HUES48 (cell line): ENCODE measurements around the gene GMPR2.
A peak's percentile ranks its signal among the peaks of the same experiment; 100 is the strongest.
"Not testable (repeated sequence)": the region's sequence is repeated elsewhere in the genome, so short reads cannot be mapped to it uniquely, and the experiment has no call there.

Source experiments
- H3K27ac ChIP-seq: one replicate; pipeline ENCODE4 v1.7.0; 2013; ENCODE audit warnings: low read depth, low read length, inconsistent platforms
- H3K27me3 ChIP-seq: 2 replicates; pipeline ENCODE4 v1.6.1; 2013; ENCODE audit warnings: mild to moderate bottlenecking, low read length; ENCODE audit not compliant: control insufficient read depth, insufficient read depth
- H3K36me3 ChIP-seq: 2 replicates; pipeline ENCODE4 v1.6.1; 2013; ENCODE audit warnings: low read length; ENCODE audit not compliant: control insufficient read depth, insufficient read depth
- H3K4me1 ChIP-seq: 2 replicates; pipeline ENCODE4 v1.6.1; 2013; ENCODE audit warnings: mild to moderate bottlenecking, low read length; ENCODE audit not compliant: control insufficient read depth, insufficient read depth
- H3K4me3 ChIP-seq: 2 replicates; pipeline ENCODE4 v1.5.1; 2013; ENCODE audit warnings: mild to moderate bottlenecking, low read depth, low read length
- H3K9ac ChIP-seq: 2 replicates; pipeline ENCODE4 v1.6.1; 2013; ENCODE audit warnings: mild to moderate bottlenecking, low read depth, low read length, moderate library complexity
- H3K9me3 ChIP-seq: 2 replicates; pipeline ENCODE4 v1.6.1; 2013; ENCODE audit warnings: low read length; ENCODE audit not compliant: control insufficient read depth, insufficient read depth

GMPR2 gene

DNA sequence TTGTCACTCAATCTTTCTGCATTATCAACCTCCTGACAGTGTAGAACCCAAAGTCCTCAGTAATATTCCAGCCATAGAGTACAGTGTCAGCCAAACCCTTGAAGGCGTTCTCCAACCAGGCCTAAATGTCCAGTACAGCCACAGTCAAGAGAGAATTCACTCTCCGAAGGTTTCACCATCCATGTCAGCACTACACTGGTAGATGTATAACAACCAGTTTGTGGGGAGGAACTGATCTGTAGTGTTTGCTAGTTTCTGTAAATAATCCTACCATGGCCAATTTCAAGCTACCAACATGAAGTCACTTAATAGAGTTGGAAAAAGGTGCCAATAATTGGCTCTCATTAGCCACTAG, 16.4 kb upstream of the GMPR2 start:
- Histone ChIP-seq H3K36me3 (peaks cover 24% of the 10 kb centered on the region), H3K9ac (no peak overlapping the region), H3K9me3 (no peaks in the 10 kb centered on the region), H3K27ac (peak overlapping the region; percentile 11), H3K4me1 (peaks cover 5% of the 10 kb centered on the region), H3K27me3 (no peaks in the 10 kb centered on the region), H3K4me3 (peak overlapping the region; percentile 97; the same call in 1 of the 2 replicates)

DNA sequence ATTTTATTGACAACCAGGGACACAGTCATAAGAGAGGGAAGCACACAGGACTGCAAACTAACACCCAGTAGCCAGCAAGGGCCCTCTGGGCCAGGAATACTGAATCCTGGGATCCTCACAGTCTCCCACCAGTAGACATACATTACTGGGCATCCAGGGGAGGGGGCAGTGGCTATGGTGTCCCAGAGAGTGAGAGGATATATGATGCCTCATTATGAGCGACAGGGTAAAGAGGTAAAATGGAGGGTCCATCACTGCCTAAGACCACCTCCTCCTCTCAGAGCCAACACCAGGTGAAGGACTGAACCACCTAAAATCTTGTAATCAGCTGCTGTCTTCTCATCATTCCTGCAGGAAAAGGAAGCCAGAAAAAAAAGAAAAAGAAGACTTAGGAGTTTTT, 15.9 kb upstream of the GMPR2 start:
- not testable (repeated sequence) for H3K27ac ChIP-seq, H3K4me1 ChIP-seq, H3K9ac ChIP-seq, H3K27me3 ChIP-seq, H3K4me3 ChIP-seq, H3K9me3 ChIP-seq
- H3K36me3 ChIP-seq, result peaks cover 21% of the 10 kb centered on the region

DNA sequence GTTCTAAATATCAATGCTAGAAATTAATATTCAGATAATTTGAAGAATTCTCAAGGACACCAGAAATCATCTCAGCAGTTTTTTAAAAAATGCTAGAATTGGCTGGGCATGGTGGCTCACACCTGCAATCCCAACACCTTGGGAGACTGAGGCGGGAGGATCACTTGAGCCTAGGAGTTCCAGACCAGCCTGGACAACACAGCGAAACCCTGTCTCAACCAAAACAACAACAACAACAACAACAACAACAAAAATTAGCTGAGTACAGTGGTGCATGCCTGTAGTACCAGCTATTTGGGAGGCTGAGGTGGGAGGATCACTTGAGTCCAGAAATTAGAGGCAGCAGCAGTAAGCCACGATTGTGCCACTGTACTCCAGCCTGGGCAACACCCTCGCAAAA, 13.6 kb upstream of the GMPR2 start:
- no peaks in the 10 kb centered on the region for H3K9me3 ChIP-seq
- H3K36me3 ChIP-seq, result peaks cover 17% of the 10 kb centered on the region
- no peak overlapping the region for H3K4me3 ChIP-seq
- H3K9ac ChIP-seq, result no peak overlapping the region
- H3K27me3 ChIP-seq, result no peaks in the 10 kb centered on the region
- H3K4me1 ChIP-seq, result no peaks in the 10 kb centered on the region
- no peak overlapping the region for H3K27ac ChIP-seq

DNA sequence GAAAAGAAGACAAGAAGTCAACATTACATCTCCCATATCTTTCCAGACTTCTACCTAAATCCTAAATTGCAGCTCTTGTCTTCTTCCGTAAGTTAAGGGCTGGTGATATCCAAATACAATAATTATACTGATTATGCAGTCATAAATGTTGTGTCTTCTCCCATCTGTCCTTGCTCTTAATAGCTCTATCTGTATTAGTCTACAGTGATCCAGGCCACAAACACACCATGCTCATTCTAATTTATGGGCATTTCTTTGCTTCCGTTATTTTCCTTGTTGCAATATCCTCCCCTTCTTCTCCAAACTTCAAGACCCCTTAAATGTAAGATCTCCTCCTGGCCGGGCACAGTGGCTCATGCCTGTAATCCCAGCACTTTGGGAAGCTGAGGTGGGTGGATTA, 13.2 kb upstream of the GMPR2 start:
- H3K4me3 ChIP-seq, result no peak overlapping the region
- no peaks in the 10 kb centered on the region for H3K27me3 ChIP-seq
- H3K36me3 ChIP-seq, result peaks cover 17% of the 10 kb centered on the region
- H3K27ac ChIP-seq, result no peak overlapping the region
- no peak overlapping the region for H3K9ac ChIP-seq
- H3K4me1 ChIP-seq, result no peaks in the 10 kb centered on the region
- no peaks in the 10 kb centered on the region for H3K9me3 ChIP-seq

DNA sequence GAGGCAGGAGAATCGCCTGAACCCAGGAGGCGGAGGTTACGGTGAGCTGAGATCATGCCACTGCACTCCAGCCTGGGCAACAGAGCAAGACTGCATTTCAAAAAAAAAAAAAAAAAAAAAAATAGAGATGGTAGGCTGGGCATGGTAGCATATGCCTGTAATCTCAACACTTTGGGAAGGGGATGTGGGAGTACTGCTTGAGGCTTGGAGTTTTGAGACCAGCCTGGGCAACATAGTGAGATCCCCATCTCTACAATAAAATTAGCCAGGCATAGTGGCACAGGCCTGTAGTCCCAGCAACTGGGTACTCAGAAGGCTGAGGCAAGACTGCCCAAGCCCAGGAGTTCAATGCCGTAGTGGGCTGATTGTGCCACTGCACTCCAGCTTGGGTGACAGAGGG, 9.7 kb upstream of the GMPR2 start:
- H3K27ac ChIP-seq, H3K9me3 ChIP-seq, H3K4me3 ChIP-seq, H3K27me3 ChIP-seq, H3K9ac ChIP-seq, H3K4me1 ChIP-seq: not testable (repeated sequence)
- peaks cover 18% of the 10 kb centered on the region for H3K36me3 ChIP-seq

DNA sequence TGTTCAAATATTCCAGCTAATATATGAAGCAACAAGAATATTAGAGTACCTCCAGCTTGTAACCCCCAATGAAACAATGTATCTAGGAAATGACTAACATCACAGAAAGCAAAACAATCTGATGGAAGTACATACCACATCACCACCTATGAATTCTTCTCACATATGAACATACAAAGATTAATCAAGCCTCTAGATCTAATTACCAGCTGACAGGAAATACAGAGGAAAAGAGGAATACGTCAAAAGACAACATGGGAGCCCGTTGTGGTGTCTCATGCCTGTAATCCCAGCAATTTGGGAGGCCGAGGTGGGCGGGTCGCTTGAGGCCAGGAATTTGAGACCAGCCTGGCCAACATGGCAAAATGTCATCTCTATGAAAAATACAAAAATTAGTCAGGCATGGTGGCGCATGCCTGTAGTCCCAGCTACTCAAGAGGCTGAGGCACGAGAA, 8.1 kb upstream of the GMPR2 start:
- Histone ChIP-seq H3K4me3 (no peak overlapping the region), H3K9ac (no peak overlapping the region), H3K4me1 (no peaks in the 10 kb centered on the region), H3K27ac (no peak overlapping the region), H3K27me3 (no peaks in the 10 kb centered on the region), H3K36me3 (peaks cover 17% of the 10 kb centered on the region), H3K9me3 (no peaks in the 10 kb centered on the region)

DNA sequence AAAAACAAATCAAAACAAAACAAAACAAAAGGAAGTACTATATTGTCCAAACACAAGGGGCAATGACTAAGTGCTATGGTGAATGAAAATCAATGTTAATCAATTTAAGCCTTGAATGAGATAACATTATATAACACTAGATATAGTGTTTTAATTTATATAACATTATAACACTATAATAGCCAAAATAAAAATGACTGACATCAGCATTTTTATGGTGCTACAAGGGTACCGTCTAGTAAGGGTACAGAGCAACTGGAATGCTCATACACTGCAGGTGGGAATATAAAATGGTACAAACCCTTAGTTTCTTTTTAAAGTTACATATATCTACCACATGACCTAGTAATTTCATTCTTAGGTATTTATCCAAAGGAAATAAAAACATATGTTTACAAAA, 6.3 kb upstream of the GMPR2 start:
- Histone ChIP-seq H3K27ac (no peak overlapping the region), H3K4me3 (no peak overlapping the region), H3K27me3 (no peaks in the 10 kb centered on the region), H3K36me3 (peaks cover 17% of the 10 kb centered on the region), H3K9ac (no peak overlapping the region), H3K9me3 (no peaks in the 10 kb centered on the region), H3K4me1 (peaks cover 4% of the 10 kb centered on the region; the same call in 1 of the 2 replicates)

DNA sequence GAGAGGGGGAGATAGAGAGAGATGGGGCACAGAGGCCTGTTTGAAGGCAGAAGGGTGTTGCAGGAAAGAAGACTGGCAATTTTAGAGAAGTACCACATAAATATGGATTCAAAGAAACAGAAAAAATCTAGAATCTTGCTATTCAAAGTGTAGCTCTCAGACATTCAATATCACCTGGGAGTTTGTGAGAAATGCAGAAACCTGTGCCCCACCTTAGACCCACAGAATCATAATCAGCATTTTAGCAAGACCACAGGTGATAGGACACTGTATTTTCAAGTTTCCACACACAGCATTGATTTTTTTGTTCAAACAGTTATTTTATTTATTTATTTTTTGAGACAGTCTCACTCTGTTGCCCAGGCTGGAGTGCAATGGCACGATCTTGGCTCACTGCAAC, 3.8 kb upstream of the GMPR2 start:
- no peaks in the 10 kb centered on the region for H3K27me3 ChIP-seq
- no peak overlapping the region for H3K4me3 ChIP-seq
- H3K36me3 ChIP-seq, result peaks cover 17% of the 10 kb centered on the region
- no peak overlapping the region for H3K9ac ChIP-seq
- no peaks in the 10 kb centered on the region for H3K9me3 ChIP-seq
- H3K4me1 ChIP-seq, result peaks cover 11% of the 10 kb centered on the region
- H3K27ac ChIP-seq, result no peak overlapping the region

DNA sequence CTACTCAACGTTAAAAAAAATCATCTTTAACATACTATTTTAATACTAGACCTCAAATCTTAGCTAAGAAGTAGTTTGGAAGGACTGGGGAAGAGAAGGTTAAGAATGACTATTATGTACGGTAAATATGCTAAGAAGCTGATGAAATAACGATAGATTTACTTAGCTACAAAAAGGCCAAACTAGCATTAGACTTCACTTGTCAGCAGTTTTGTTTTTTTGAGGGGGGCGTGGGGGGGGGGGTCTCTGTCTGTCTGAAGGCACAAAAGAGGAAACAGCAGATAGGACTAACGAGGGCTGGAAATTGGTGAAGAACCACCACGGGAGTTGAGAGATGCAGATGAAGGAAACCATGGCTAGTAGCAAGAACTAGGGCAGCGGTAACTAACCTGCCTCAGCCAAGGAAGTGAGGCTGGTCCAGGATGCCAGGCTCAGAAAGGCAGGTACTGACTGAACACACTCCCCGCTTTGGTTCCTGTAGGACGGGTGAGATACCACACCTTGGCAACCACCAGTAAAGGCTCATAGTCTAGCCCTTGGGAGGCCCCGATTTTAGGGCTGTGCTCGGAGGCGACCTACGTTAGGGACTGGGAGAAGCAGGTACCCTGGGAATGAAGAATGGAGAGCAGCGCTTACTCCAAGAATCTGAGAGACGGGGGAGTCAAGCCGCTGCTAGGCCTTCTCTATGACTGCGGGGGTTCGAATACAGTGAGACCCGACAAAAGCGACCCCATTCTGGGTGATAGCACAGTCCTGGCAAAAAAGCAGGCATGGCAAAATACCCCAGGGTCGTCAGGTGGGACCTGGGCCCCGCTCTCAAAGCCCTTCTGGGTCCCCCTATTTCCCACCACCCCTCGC, 1.2 kb upstream of the GMPR2 start:
- Histone ChIP-seq H3K27me3 (no peaks in the 10 kb centered on the region), H3K4me1 (peaks cover 11% of the 10 kb centered on the region), H3K9me3 (no peaks in the 10 kb centered on the region), H3K4me3 (peak overlapping the region; percentile 97), H3K36me3 (peaks cover 37% of the 10 kb centered on the region), H3K9ac (peak overlapping the region; percentile 78), H3K27ac (peak overlapping the region; percentile 96)

DNA sequence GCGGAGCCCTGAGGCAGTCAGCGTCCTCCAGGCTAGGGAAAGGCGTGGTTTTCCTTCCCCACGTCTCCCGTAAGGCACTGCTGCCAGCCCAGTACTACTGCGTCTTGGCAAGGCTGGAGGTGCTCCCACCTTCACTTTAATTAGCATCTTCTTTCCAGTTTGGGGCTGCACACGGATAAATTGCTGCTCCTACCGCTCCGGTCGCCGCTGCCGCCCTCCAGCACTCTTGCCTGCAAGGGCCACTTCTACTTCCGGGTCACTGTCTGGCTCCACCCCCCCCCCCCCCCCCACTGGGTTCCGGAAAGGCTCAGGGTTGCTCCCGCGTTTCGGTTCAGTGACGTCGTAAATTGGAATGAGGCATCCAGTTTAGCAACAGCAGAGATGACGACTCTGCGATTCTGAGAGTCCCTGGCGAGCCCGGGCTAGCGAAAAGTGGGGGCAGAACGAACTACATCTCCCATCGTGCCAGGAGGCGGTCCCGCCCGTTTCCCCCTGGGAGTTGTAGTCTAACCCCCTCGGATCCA, 546 bp upstream of the GMPR2 start, which contains the start of gene NEDD8:
NEDD8 (minus strand) TSS at position 247 of the 524 bp plus-strand sequence; CDS start at position 147, 100 bp downstream.
- Histone ChIP-seq H3K4me1 (peaks cover 11% of the 10 kb centered on the region), H3K27me3 (no peaks in the 10 kb centered on the region), H3K36me3 (peaks cover 37% of the 10 kb centered on the region), H3K4me3 (peak within 1 kb of the TSS; percentile 97), H3K9me3 (no peaks in the 10 kb centered on the region), H3K27ac (peak within 1 kb of the TSS; percentile 96), H3K9ac (peak within 1 kb of the TSS; percentile 78)

DNA sequence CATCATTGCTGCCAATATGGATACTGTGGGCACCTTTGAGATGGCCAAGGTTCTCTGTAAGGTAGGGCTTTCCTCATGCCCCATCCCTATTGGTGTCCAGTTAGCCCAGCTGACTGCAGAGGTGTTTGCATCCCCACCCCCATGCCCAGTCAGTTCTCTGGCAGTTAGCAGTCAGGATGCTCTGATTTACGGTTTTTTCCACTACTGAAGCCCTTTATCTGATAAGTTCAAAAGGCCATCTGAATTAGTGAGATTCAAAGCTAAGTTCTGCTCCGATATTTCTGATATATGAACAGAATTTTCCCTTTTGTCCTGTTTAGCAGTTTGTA, 773 bp downstream of the GMPR2 start:
- Histone ChIP-seq H3K4me3 (peak overlapping the region; percentile 97), H3K36me3 (peaks cover 46% of the 10 kb centered on the region), H3K9ac (peak overlapping the region; percentile 71; the same call in 1 of the 2 replicates), H3K27ac (no peak overlapping the region), H3K27me3 (no peaks in the 10 kb centered on the region), H3K9me3 (no peaks in the 10 kb centered on the region), H3K4me1 (peaks cover 11% of the 10 kb centered on the region)
